OCI-LY1 (cell line): Measurements from ENCODE around the gene DPF3.

ENCODE experiments used
- H2AFZ ChIP-seq: fragments of 200-600 bp; sonication (generic), shearing (Covaris generic); 2 replicates; pipeline ENCODE4 v1.6.0; 2014; ENCODE audit warnings: antibody characterized with exemption, mild to moderate bottlenecking, low read length
- H3F3A ChIP-seq: fragments of 200-600 bp; sonication (generic), shearing (Covaris generic); 2 replicates; pipeline ENCODE4 v1.6.0; 2014; ENCODE audit warnings: mild to moderate bottlenecking, antibody characterized with exemption, low read length, moderate library complexity; ENCODE audit not compliant: insufficient read depth
- H3K27ac ChIP-seq: fragments of 200-600 bp; sonication (generic); 2 replicates; pipeline ENCODE4 v1.5.1; 2014; ENCODE audit warnings: low read length, mixed run types, mild to moderate bottlenecking, low read depth; ENCODE audit not compliant: poor library complexity, severe bottlenecking
- H3K27me3 ChIP-seq: fragments of 200-600 bp; sonication (generic); 2 replicates; pipeline ENCODE4 v1.6.0; 2014; ENCODE audit warnings: antibody characterized with exemption, mild to moderate bottlenecking, low read length, moderate library complexity; ENCODE audit not compliant: insufficient read depth
- H3K36me3 ChIP-seq: fragments of 200-600 bp; sonication (generic); 2 replicates; pipeline ENCODE4 v1.6.1; 2014; ENCODE audit warnings: mild to moderate bottlenecking, antibody characterized with exemption, low read length, moderate library complexity, mixed read lengths; ENCODE audit not compliant: insufficient read depth
- H3K4me1 ChIP-seq: fragments of 200-600 bp; sonication (generic); 2 replicates; pipeline ENCODE4 v1.5.1; 2014; ENCODE audit warnings: mild to moderate bottlenecking, low read length, moderate library complexity; ENCODE audit not compliant: insufficient read depth, severe bottlenecking
- H3K4me2 ChIP-seq: fragments of 200-600 bp; sonication (generic), shearing (Covaris generic); 2 replicates; pipeline ENCODE4 v1.6.1; 2014; ENCODE audit warnings: low read length
- H3K4me3 ChIP-seq: fragments of 200-600 bp; sonication (generic); 2 replicates; pipeline ENCODE4 v1.5.1; 2014; ENCODE audit warnings: low read length, low read depth, mild to moderate bottlenecking, mixed read lengths; ENCODE audit not compliant: poor library complexity, severe bottlenecking
- H3K79me2 ChIP-seq: fragments of 200-600 bp; shearing (Covaris generic); 2 replicates; pipeline ENCODE4 v1.6.1; 2016; ENCODE audit warnings: mixed run types, low read length, mixed read lengths; ENCODE audit not compliant: insufficient read depth
- H3K9ac ChIP-seq: fragments of 200-600 bp; sonication (generic), shearing (Covaris generic); 2 replicates; pipeline ENCODE4 v1.6.1; 2014; ENCODE audit warnings: mild to moderate bottlenecking, low read length, mixed read lengths
- H3K9me2 ChIP-seq: fragments of 200-600 bp; sonication (generic), shearing (Covaris generic); 2 replicates; pipeline ENCODE4 v1.6.1; 2014; ENCODE audit warnings: low read depth, mild to moderate bottlenecking, low read length, mixed read lengths
- H3K9me3 ChIP-seq: fragments of 200-600 bp; shearing (Covaris generic); 2 replicates; pipeline ENCODE4 v1.6.1; 2014; ENCODE audit warnings: low read length, mixed read lengths
- H4K20me1 ChIP-seq: fragments of 200-600 bp; sonication (generic), shearing (Covaris generic); 2 replicates; pipeline ENCODE4 v1.6.0; 2016; ENCODE audit warnings: mild to moderate bottlenecking, low read length; ENCODE audit not compliant: insufficient read depth
- CTCF ChIP-seq: fragments of 200-600 bp; sonication (generic), shearing (Covaris generic); IDR thresholded peaks from 2 replicates; pipeline ENCODE4 v1.5.1; 2017; ENCODE audit warnings: mild to moderate bottlenecking, antibody characterized with exemption, low read length, moderate library complexity, mixed read lengths
- EZH2 ChIP-seq: fragments of 200-600 bp; sonication (generic), shearing (Covaris generic); IDR thresholded peaks from 2 replicates; pipeline ENCODE4 v1.8.0; 2017; ENCODE audit warnings: borderline replicate concordance, mixed run types, mild to moderate bottlenecking, antibody characterized with exemption, low read length, moderate library complexity, mixed read lengths

Gene DPF3

DNA sequence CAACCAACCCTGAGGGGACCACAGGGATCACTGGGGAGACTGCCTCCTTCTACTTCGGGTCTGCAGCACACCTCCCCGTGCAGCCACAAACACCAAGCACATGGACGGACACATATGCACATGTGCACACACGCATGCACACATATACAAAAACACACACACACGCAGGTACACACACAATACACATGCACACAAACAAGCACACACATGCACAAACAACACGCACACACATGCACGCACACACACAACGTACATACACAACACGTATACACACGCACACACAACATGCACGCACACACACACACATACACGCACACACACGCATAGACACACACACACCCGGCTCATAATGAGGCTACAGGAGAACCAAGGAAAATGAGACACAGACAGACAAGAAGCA, 203.6 kb downstream of the DPF3 start:
- Histone ChIP-seq H4K20me1 (no peaks in the 10 kb centered on the region), H3K36me3 (no peaks in the 10 kb centered on the region), H3K9ac (no peak overlapping the region), H3K27ac (no peak overlapping the region), H3K9me3 (no peaks in the 10 kb centered on the region), H3K79me2 (no peaks in the 10 kb centered on the region), H3K4me1 (no peaks in the 10 kb centered on the region), H3K27me3 (0 out of 2 replicates have a peak, but pooled peaks cover 3% of the 10 kb centered on the region), H3K4me2 (no peak overlapping the region), H3K9me2 (no peaks in the 10 kb centered on the region), H2AFZ (no peak overlapping the region), H3F3A (no peaks in the 10 kb centered on the region), H3K4me3 (no peak overlapping the region)
- no peak for TF ChIP-seq EZH2
- TF ChIP-seq CTCF, result no peak

GRCh38 chr14:72688990-72689671, 204.8 kb downstream of the DPF3 start:
- Histone ChIP-seq H3K9me3 (no peaks in the 10 kb centered on the region), H3K4me1 (no peaks in the 10 kb centered on the region), H2AFZ (no peak overlapping the region), H3K9ac (no peak overlapping the region), H3K27ac (no peak overlapping the region), H3K4me3 (no peak overlapping the region), H4K20me1 (no peaks in the 10 kb centered on the region), H3K79me2 (no peaks in the 10 kb centered on the region), H3K36me3 (no peaks in the 10 kb centered on the region), H3K4me2 (no peak overlapping the region), H3K9me2 (no peaks in the 10 kb centered on the region), H3K27me3 (0 out of 2 replicates have a peak, but pooled peaks cover 3% of the 10 kb centered on the region), H3F3A (no peaks in the 10 kb centered on the region)
- TF ChIP-seq CTCF (no peak), EZH2 (no peak)

DNA sequence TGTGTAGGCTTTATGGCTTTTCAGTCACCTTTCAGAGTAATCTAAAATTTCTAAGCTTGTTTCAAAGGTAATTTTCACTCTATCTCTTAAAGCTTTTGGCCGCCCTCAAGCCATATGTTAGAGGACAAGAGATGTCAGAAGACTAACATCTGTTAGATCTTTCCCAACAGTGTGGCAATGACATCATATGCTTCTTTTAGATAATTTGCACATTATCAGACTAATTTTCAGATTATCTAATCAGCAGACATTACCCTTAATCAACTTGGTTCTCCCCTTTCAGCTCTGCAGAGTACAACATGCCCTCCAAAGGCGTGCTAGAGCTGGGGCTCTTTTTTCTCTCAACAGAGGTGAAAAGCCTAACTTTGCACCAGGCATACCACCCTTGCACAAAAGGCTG, 207.1 kb downstream of the DPF3 start:
- Histone ChIP-seq H3K27ac (no peak overlapping the region), H3F3A (no peaks in the 10 kb centered on the region), H3K4me2 (no peak overlapping the region), H3K79me2 (no peaks in the 10 kb centered on the region), H3K9ac (no peak overlapping the region), H3K27me3 (0 out of 2 replicates have a peak, but pooled peaks cover 3% of the 10 kb centered on the region), H3K4me1 (no peaks in the 10 kb centered on the region), H4K20me1 (no peaks in the 10 kb centered on the region), H3K36me3 (no peaks in the 10 kb centered on the region), H3K4me3 (no peak overlapping the region), H2AFZ (no peak overlapping the region), H3K9me2 (no peaks in the 10 kb centered on the region), H3K9me3 (no peaks in the 10 kb centered on the region)
- no peak for TF ChIP-seq EZH2
- no peak for TF ChIP-seq CTCF
